Gastroesophageal sphincter (tissue), 4 donors: ENCODE data around the gene PCGF3. TPM values are rescaled to one million over a fixed set of nuclear protein-coding genes. Genes with fewer than 3 reads are reported as not detected.
A peak's percentile ranks its signal among the peaks of the same experiment; 100 is the strongest.

ENCODE experiments used
- ATAC-seq: fragments of 150-250 bp; one replicate; pipeline ENCODE4 v1.9.1; 2016; ENCODE audit warnings: mild to moderate bottlenecking, moderate library complexity
- H3K27ac ChIP-seq, 4 donors: fragments of 200-600 bp; sonication (generic) in 3 of 4; 1 replicate in 3 of 4; 2 replicates in 1 of 4; pipeline ENCODE4 v1.5.1; 2016 to 2019
- H3K27me3 ChIP-seq: fragments of 200-600 bp; sonication (generic); one replicate; pipeline ENCODE4 v1.5.1; 2019
- H3K36me3 ChIP-seq, 2 donors: fragments of 200-600 bp; sonication (generic); one replicate each; pipeline ENCODE4 v1.5.1; 2019; ENCODE audit warnings: control low read depth in 1 of 2
- H3K4me1 ChIP-seq, 3 donors: fragments of 200-600 bp; sonication (generic); 1 replicate in 2 of 3; 2 replicates in 1 of 3; pipeline ENCODE4 v1.5.1; 2016 to 2019; ENCODE audit warnings: control low read depth in 2 of 3
- H3K4me3 ChIP-seq, 2 donors: fragments of 200-600 bp; sonication (generic); one replicate each; pipeline ENCODE4 v1.5.1; 2019; ENCODE audit warnings: mild to moderate bottlenecking in 1 of 2, moderate library complexity in 1 of 2
- H3K9me3 ChIP-seq, 3 donors: fragments of 200-600 bp; sonication (generic); one replicate each; pipeline ENCODE4 v1.5.1; 2017 to 2019; ENCODE audit warnings: control low read depth in 2 of 3
- CTCF ChIP-seq, 4 experiments: fragments of 200-600 bp in 2 of 4; fragments of 450-650 bp in 2 of 4; sonication (generic) in 1 of 4; IDR thresholded peaks; one replicate each; pipeline ENCODE4 v1.5.1; 2017 to 2019; ENCODE audit warnings: antibody characterized with exemption in 4 of 4, mild to moderate bottlenecking in 2 of 4, moderate library complexity in 2 of 4
- EP300 ChIP-seq: sonication (generic); formaldehyde crosslinking; IDR thresholded peaks from one replicate; pipeline ENCODE4 v1.6.1; 2017; ENCODE audit warnings: antibody characterized with exemption, mild to moderate bottlenecking
- POLR2A ChIP-seq, 2 donors: fragments of 450-650 bp; IDR thresholded peaks; one replicate each; pipeline ENCODE4 v1.6.1; 2017; ENCODE audit warnings: antibody characterized with exemption in 2 of 2, mild to moderate bottlenecking in 2 of 2, moderate library complexity in 1 of 2
- POLR2AphosphoS5 ChIP-seq: sonication (generic); formaldehyde crosslinking; IDR thresholded peaks from one replicate; pipeline ENCODE4 v1.6.1; 2017; ENCODE audit warnings: antibody characterized with exemption
- WGBS, 2 donors: methylation state at CpG; one replicate each; pipeline ENCODE4 v1.1.5; 2018; ENCODE audit warnings: low coverage in 1 of 2; 5-methylcytosine and 5-hydroxymethylcytosine counted together
- total RNA-seq, 4 donors: library from RNA; depleted of rRNA; stranded (reverse); fragments of >200 nt; gene quantifications; one replicate each; pipeline ENCODE4 v1.1.0, GENCODE V29; 2016

The PCGF3 gene
- total RNA-seq, 4 donors from 2014 or later = 24.4 to 46.5 (median 40.7) TPM

- H3K9me3 ChIP-seq = no peaks in the 10 kb centered on the region
- H3K4me1 ChIP-seq = peaks cover 0 to 44% (median 20%) of the 10 kb centered on the region in 3 donors
- no peak for ATAC-seq
- TF ChIP-seq POLR2AphosphoS5 (no peak), EP300 (no peak), POLR2A (IDR thresholded peaks at IDR 0.05) (no peak), CTCF (IDR thresholded peaks at IDR 0.05) (no peak)
- no peaks in the 10 kb centered on the region for H3K36me3 ChIP-seq
- WGBS, 2 donors = no CpG with 5 or more reads among the region's 13 CpGs
- no peak overlapping the region for H3K27ac ChIP-seq
- peaks cover 60% of the 10 kb centered on the region for H3K27me3 ChIP-seq
- H3K4me3 ChIP-seq = no peak overlapping the region
Measured at GRCh38 chr4:679104-679481, 26.5 kb upstream of the PCGF3 start.

GRCh38 chr4:679629-680028, 26.0 kb upstream of the PCGF3 start:
- 77% methylated on average over 4 of the region's 11 CpGs; no CpG with 5 or more reads in 1 of the 2 donors for WGBS, 2 donors
- peaks cover 0 to 49% (median 21%) of the 10 kb centered on the region in 3 donors for H3K4me1 ChIP-seq
- no peaks in the 10 kb centered on the region for H3K9me3 ChIP-seq
- no peak for TF ChIP-seq POLR2AphosphoS5
- no peak for TF ChIP-seq EP300
- TF ChIP-seq CTCF (IDR thresholded peaks at IDR 0.05) = no peak
- no peak for TF ChIP-seq POLR2A (IDR thresholded peaks at IDR 0.05)
- H3K27me3 ChIP-seq = peaks cover 65% of the 10 kb centered on the region
- no peak overlapping the region for H3K27ac ChIP-seq
- no peak for ATAC-seq
- H3K4me3 ChIP-seq = no peak overlapping the region
- no peaks in the 10 kb centered on the region for H3K36me3 ChIP-seq

GRCh38 chr4:680091-680490, 25.5 kb upstream of the PCGF3 start:
- peaks cover 67% of the 10 kb centered on the region for H3K27me3 ChIP-seq
- H3K36me3 ChIP-seq = no peaks in the 10 kb centered on the region
- no peak for ATAC-seq
- H3K27ac ChIP-seq = peak overlapping the region in 1 of 4 donors; percentile 53
- H3K4me1 ChIP-seq = peaks cover 0 to 48% (median 19%) of the 10 kb centered on the region in 3 donors
- WGBS, 2 donors = no CpG with 5 or more reads among the region's 9 CpGs
- no peaks in the 10 kb centered on the region for H3K9me3 ChIP-seq
- TF ChIP-seq EP300 (no peak), POLR2A (IDR thresholded peaks at IDR 0.05) (no peak), POLR2AphosphoS5 (no peak), CTCF (IDR thresholded peaks at IDR 0.05) (no peak)
- H3K4me3 ChIP-seq = no peak overlapping the region

GRCh38 chr4:680551-680927, 25.1 kb upstream of the PCGF3 start:
- H3K4me3 ChIP-seq = peak overlapping the region in 1 of 2 donors; percentile 55
- no CpG with 5 or more reads among the region's 17 CpGs for WGBS, 2 donors
- TF ChIP-seq POLR2A (IDR thresholded peaks at IDR 0.05) (no peak), CTCF (IDR thresholded peaks at IDR 0.05) (no peak)
- H3K36me3 ChIP-seq = no peaks in the 10 kb centered on the region
- H3K27me3 ChIP-seq = peaks cover 67% of the 10 kb centered on the region
- ATAC-seq = no peak
- no peaks in the 10 kb centered on the region for H3K9me3 ChIP-seq
- H3K27ac ChIP-seq = peak overlapping the region in 3 of 4 donors; percentile 7 to 53 (median 50)
- peaks cover 0 to 44% (median 15%) of the 10 kb centered on the region in 3 donors for H3K4me1 ChIP-seq

GRCh38 chr4:680928-681645, 24.5 kb upstream of the PCGF3 start:
- WGBS, 2 donors = 0% methylated on average over 9 of the region's 62 CpGs; no CpG with 5 or more reads in 1 of the 2 donors
- TF ChIP-seq POLR2A (IDR thresholded peaks at IDR 0.05) (no peak), POLR2AphosphoS5 (no peak), EP300 (no peak), CTCF (IDR thresholded peaks at IDR 0.05) (no peak)
- peaks cover 67% of the 10 kb centered on the region for H3K27me3 ChIP-seq
- H3K4me3 ChIP-seq = peak overlapping the region; percentile 21 to 55
- peaks cover 0 to 38% (median 14%) of the 10 kb centered on the region in 3 donors for H3K4me1 ChIP-seq
- H3K36me3 ChIP-seq = no peaks in the 10 kb centered on the region
- no peaks in the 10 kb centered on the region for H3K9me3 ChIP-seq
- peak; percentile 75 for ATAC-seq
- H3K27ac ChIP-seq = peak overlapping the region in 3 of 4 donors; percentile 7 to 53 (median 50)
